GM18507 (cell line): ENCODE results near the gene MYO7A.
"Not testable (repeated sequence)": the region's sequence is repeated elsewhere in the genome, so short reads cannot be mapped to it uniquely, and the experiment has no call there.

Experiments used
- DNase-seq: peaks from one replicate; pipeline ENCODE4 v3.0.0; 2011; ENCODE audit warnings: low read depth; ENCODE audit not compliant: insufficient read length; ENCODE audit errors: extremely low spot score
- FAIRE-seq: peaks from 2 replicates; lab custom pipeline; 2011; peaks lifted over from hg19 to GRCh38; lab: Jason Lieb, UNC

Gene MYO7A

DNA sequence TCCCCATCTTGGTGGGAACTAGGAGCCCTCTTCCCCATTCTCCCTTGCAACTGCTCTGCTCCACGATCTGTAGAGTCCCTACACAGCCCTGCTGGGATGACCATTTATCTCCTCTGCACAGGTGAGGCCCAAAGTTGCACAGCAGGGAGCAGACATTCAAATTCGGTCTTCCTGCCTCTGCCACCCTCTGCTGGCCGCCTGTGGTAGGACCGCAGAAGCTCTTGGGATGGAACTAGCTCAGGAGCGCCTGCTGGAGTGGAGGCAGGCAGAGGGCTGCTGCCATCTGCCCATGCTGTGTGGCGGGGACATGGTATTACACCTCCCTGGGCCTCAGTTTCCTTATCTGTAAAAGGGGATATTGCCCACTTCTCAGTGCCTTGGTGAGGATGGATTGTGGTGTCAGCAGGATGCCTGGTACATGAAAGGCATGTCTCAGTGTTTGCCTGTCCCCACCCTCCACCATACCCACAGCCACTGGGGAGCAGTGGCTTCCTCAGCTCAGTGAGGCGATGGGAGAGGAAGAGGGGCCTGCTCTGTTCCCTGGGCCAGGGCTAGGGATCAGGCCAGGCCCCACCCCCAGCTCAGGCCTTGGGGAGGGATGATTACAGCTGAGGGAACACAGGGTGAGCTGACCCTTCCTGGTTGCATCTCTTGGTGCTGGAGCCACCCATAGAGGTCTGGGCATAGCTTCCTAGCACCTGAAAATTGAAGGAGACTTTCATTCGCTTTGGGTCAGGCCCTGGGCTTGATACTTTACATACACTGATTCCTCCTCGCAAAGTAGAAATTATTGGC, 36.7 kb upstream of the MYO7A start:
- FAIRE-seq (peak; percentile 94), DNase-seq (peak; percentile 86)

DNA sequence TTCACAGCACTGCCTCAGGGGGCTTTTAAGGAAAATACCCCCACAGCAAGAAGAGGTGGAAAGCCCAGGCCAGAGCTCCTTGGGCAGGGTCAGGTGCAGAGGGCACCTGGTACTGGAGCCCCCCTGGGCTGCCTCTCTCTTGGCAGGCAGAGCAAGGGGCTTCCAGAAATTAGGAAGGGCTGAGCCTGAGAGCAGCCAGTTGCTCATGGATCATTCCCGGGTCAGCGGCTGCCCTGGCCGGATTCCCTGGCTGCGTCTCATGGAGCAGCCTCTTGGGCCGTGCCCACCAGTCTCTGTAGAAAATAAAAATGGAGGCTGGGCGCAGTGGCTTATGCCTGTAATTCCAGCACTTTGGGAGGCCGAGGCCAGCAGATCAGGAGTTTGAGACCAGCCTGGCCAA, 35.7 kb upstream of the MYO7A start:
- DNase-seq (no peak), FAIRE-seq (no peak)

DNA sequence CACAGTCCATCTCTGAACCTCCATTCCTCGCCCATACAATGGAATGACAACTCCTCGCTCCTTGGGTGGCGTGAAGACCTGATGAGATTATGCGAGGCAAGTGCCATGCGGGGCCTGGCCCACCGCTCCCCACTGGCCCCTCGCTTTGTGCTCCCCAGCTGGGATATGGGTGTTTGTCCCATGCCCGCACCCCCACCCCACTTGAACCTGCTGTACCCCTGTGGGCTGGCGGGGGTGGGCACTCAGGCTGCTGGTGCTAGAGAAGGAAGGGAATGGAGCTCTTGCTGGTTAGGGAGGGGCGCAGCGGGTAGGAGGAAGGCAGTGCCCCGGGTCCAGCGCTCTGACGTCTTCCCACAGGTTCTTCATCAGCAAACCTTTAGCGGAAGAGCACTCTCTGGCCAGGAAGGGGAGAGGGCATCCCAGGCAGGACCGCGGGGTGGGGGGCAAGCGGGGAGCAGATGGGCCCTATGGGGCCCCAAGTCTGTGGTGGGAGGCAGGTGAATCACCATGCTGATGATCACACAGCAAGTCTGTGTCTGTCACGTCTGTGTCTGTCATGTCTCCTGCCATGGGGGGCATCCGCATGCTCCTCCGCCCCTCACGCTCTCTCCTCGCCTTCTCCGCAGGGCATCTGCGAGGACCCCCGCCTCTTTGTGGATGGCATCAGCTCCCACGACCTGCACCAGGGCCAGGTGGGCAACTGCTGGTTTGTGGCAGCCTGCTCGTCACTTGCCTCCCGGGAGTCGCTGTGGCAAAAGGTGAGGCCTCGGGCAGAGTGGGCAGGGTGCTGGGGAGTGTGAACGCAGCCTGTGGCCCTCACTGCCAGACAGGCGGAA, 34.8 kb upstream of the MYO7A start:
- FAIRE-seq (no peak), DNase-seq (no peak)

DNA sequence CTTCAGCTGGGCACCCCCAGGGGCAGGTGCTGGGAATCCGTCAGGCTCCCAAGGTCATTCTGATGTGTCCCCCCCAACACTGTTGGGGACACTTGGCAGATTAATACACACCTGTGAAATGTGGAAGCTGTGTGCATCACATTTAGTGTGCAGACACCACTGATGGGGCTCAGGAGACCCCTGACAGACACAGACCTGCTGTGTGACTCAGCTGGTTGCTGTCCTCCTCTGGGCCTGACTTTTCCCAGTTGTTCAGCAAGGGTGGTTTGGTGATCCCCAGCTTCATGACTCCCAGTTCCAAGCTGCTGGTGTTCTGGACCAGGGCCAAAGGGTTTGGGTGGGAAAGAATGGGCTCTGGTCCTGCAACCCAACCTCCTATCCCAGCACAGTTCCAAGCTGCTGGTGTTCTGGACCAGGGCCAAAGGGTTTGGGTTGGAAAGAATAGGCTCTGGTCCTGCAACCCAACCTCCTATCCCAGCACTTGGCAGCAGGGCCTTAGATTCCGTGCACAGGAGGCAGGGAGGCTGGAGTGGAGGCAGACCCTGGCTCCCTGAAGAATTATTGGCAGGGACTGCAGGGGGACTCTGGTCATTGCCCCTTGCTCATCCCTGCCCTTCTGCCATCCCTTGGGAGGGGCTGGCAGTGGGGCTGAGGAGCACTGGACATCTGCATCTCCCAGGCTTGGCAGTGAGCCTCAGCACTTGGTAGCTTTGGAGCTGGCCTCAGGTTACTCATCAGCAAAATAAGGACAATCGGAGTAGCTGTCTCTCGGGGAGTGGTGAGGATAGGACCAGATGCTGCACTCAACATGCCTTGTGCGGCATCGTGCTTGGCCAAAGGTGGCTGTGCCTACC, 33.8 kb upstream of the MYO7A start:
- FAIRE-seq = no peak
- DNase-seq = no peak

GRCh38 chr11:77094841-77095365, 33.1 kb upstream of the MYO7A start:
- no peak for DNase-seq
- no peak for FAIRE-seq

- no peak for DNase-seq
- FAIRE-seq = no peak
Observed at GRCh38 chr11:77095551-77096490, 32.2 kb upstream of the MYO7A start.

DNA sequence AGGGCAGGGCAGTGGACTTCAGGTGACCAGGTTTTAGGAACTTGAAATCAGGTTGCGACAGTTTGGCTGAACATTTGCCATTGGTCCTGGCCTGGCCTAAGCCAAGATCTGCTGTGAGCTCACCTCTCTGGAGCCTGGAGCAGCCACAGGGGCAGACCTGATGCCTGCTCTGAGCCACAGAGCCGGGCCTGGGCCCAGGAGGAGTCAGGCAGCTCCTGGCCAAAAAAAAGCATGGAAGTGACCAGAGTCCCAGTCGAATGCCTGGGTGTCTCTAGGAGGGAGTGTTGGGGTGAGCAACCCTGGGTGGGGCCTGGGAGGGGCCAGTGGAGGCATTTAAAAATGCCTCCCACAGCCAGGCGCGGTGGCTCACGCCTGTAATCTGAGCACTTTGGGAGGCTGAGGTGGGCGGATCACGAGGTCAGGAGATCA, 31.4 kb upstream of the MYO7A start:
- no peak for FAIRE-seq
- DNase-seq = no peak

DNA sequence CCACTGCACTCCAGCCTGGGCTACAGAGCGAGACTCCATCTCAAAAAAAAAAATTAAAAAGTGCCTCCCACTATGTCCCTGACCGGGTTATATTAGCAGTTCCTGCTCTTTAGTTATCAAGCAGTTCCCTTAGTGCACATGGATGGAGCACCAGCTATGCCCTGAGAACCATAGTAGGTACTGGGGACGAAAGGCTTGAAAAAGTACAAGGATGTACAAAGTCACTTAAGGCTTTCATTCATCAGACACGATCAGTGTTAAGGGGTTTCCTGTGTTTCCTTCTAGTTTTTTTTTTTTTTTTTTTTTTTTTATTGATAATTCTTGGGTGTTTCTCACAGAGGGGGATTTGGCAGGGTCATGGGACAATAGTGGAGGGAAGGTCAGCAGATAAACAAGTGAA, 30.9 kb upstream of the MYO7A start:
- FAIRE-seq, DNase-seq: not testable (repeated sequence)

DNA sequence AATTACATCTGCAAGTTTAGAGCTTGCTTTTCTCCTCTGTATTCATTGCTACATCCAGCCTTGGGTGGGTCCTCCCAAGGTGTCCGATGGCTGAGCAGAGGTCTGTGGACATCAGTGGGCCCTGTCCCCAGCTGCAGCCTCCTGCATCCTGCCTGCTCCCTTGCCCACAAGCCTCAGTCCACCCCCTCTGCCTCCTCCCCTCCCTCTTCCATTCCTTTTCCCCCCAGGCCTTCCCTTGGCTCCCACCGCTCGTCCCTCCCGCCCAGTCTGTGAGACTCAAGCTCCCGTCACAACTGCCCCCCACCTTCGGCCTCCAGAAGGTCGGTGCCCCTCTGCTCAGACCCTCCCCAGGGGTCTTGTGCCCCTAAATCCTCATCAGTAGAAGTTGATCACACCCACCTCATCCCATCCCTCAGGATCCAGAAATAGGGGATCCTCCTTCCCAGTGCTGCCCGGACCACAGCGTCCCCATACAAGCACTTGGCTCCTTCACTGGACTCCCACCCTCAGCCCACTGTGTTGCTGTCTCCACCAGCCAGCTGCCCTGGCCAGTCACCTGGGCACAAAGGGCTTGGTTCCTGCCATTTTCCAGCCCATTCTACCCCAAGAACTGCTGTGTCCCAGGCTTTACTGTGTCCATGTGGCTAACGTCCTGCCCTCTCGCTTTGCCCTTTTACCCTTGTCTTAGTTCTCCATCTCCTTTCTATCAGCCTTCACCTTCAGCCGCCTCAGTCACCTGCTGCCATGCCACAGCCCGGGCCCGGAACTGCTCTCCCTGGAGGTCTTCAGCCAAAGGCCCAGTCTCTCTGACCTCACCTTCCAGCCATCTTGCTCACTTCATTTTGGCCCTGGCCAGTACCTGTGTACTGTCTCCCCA, 27.6 kb upstream of the MYO7A start:
- DNase-seq (no peak), FAIRE-seq (no peak)

DNA sequence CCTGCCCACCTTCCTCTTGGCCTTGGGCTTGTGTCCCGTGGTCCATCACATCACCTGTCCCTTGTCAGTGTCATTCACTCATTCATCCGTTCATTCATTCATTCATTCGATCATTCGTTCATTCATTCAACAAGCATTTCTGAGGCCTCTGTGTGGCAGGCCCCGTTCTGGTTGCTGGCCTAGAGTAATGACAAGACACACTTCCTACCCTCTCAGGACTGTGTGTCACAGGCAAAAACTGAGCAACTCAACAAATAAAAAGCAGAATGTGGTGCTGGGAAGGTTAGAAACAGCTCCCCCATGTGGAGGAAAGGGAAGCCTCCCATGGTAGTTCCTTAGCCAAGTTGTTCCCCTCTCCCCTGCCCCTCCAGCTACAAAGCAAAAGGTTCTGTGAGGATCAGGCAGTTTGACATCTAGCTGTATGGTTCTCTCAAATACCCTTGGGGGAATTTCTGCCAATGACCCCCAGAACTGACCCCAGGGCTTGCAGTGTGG, 27.0 kb upstream of the MYO7A start:
- DNase-seq (peak; percentile 25), FAIRE-seq (no peak)

DNA sequence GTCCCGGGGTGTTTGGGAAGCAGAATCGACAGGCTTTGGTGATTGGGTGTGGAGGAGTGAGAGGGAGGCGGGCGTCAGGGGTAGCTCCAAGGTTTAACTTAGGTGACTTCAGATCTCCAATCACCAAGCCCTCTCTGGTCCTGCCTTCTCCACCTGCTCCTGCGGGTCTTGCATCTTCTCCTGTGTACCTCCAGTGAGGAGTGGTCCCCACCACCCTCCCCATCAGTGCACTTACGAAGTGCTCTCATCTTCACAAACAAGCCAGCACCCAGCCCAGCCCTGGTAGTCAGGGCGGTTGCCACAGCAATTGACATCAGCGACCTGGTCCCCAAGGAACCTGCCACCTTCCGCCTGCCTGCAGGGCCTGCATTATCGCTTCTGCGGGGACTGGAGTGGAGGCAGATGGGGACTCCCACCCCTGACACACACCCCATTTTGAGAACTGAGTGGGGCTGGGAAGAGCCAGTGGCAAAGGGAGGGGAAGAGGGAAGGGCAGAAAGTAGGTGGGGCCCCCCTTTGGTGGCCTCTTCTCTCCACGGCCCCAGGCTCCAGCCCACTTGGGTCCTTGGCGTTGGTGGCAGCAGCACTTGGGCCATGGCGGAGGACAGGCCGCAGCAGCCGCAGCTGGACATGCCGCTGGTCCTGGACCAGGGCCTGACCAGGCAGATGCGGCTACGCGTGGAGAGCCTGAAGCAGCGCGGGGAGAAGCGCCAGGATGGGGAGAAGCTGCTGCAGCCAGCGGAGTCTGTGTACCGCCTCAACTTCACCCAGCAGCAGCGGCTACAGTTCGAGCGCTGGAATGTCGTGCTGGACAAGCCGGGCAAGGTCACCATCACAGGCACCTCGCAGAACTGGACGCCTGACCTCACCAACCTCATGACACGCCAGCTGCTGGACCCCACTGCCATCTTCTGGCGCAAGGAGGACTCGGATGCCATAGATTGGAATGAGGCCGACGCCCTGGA, 25.5 kb upstream of the MYO7A start, which contains the start of gene OMP:
OMP (plus strand) TSS at position 595 of the 965 bp plus-strand sequence; CDS start at position 595, 0 bp downstream.
- DNase-seq (no peak), FAIRE-seq (no peak)

GRCh38 chr11:77103319-77103718, 24.7 kb upstream of the MYO7A start:
- no peak for DNase-seq
- no peak for FAIRE-seq

GRCh38 chr11:77104727-77105126, 23.3 kb upstream of the MYO7A start:
- no peak for FAIRE-seq
- DNase-seq = no peak

DNA sequence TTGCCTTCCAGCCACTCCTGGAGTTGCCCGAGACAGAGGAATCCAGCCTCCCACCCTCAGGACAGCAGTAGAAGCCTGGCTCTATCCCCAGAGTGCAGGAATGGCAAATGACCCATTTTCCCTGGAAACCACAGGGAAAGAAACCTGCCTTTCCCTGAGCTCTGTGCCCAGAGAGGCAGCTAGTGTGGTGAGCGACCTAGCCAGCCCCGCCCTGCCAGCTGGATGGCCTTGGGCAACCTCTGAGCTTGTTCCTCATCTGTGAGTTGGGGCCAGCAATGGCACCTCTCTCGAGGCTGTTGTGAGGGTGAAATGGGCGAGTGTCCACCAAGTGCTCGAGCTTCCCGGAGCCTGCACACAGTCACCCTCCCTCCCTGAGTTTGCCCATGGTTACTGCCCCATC, 21.7 kb upstream of the MYO7A start:
- DNase-seq = no peak
- no peak for FAIRE-seq

DNA sequence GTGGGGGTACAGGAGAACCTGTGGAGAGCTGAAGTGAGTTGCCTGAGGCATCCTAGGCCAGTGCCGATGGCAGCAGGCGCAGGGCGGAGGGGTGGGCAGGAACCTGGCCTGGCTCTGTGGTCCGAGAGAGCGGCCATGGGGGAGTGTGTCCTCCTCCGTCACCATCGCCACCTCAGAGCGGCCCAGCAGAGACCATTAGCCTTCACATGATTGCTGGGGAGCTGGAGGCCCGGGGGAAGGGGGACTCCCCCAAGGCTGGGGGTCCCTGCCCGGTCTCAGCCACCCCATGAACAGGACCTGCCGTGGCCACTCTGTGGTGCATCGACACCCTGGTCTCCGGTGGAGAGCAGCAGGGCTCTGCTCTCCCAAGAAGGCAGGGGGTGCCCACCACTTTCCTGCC, 21.3 kb upstream of the MYO7A start:
- no peak for DNase-seq
- FAIRE-seq = no peak

DNA sequence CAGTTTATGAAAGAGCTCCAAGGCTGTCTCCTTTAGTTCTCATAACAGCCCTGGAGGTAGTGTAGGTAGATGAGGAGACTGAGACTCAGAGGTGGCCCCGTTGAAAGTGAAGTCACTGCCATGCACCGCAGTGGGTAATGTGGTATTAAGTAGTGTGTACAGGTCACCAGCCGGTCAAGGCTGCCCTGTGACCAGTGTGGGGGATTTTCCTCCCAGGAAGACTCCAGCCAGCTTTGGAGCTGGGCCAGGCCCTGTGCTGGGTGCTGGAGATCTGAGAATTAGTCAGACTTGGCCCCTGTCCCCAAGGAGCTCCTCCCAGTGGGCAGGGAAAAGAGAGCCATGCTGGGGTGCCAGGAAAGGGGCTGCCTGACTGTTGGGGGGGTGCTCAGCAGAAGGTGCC, 20.1 kb upstream of the MYO7A start:
- no peak for DNase-seq
- no peak for FAIRE-seq
